ENCODE data around the gene PRCC. TPM values are rescaled to one million over a fixed set of nuclear protein-coding genes. Genes with fewer than 3 reads are reported as not detected.

Gene PRCC
- total and polyA plus RNA-seq, 2 of the 4 experiments (the other 2 are of a cell fraction) = 10.6 to 59.6 TPM

- no peak for TF ChIP-seq MAFK (IDR thresholded peaks at IDR 0.05; ENCODE audit: low read depth, low read length)
Observed at GRCh38 chr1:156768610-156769295, 1.4 kb downstream of the PRCC start (continued).

- H3K18ac ChIP-seq (ENCODE audit: low read depth, low read length) = no peak overlapping the region
- ATAC-seq (ENCODE audit: low read depth) = no peak
- no peak overlapping the region for H2BK120ac ChIP-seq (ENCODE audit: low read depth, low read length)
- no peak overlapping the region for H2BK15ac ChIP-seq (ENCODE audit: low read depth, low read length)
- peaks cover 13% of the 10 kb centered on the region for H3K9me1 ChIP-seq (ENCODE audit: insufficient read depth, low read length)
- H4K20me1 ChIP-seq (ENCODE audit: insufficient read depth, low read length) = peaks cover 72% of the 10 kb centered on the region
- no peak overlapping the region for H4K8ac ChIP-seq (ENCODE audit: low read depth in 2 of 2, low read length in 2 of 2)
- no peak overlapping the region for H3K56ac ChIP-seq (ENCODE audit: extremely low read depth, insufficient read depth, low read length)
- dilution Hi-C loops (cut with HindIII; ENCODE audit: low sequenced_read_pairs, unreplicated experiment) (no loop called here), in situ Hi-C loops (cut with MboI; ENCODE audit: low sequenced_read_pairs) (no loop called here), intact Hi-C loops (cut with micrococcal nuclease) (no loop called here)
- peaks cover 2% of the 10 kb centered on the region; the same call in 1 of the 2 replicates for H3K36me3 ChIP-seq (ENCODE audit: control insufficient read depth, insufficient read depth, low read length)
- ChIA-PET CTCF (interaction anchor here (0.7 to 2.1 kb wide), 2 partner anchors 9 to 86 kb away, joined by 3 to 6 read pairs; no protein-coding TSS in a partner anchor), POLR2A (ENCODE audit: unreplicated experiment) (no interaction called here)
- no TSS peak for BruUV-seq (replicated peaks)
- no peak overlapping the region for H3K27ac ChIP-seq (ENCODE audit: insufficient read depth, low read length)
- no peak overlapping the region for H4K5ac ChIP-seq (ENCODE audit: low read depth, low read length)
- no CpG with 5 or more reads among the region's 3 CpGs for WGBS, 2 experiments (ENCODE audit: extremely low coverage in 2 of 2, insufficient read length in 1 of 2)
- peaks cover 12 to 73% of the 10 kb centered on the region in 2 experiments for H3K79me1 ChIP-seq (ENCODE audit: low read depth in 1 of 2, low read length in 2 of 2)
- H2AK9ac ChIP-seq (replicated peaks; ENCODE audit: low read depth, low read length, poor library complexity) = no peak overlapping the region
- no peaks in the 10 kb centered on the region for H3K27me3 ChIP-seq (ENCODE audit: control insufficient read depth, insufficient read depth, low read length)
- H3K4ac ChIP-seq (ENCODE audit: low read depth, low read length) = no peak overlapping the region
- H2BK5ac ChIP-seq (ENCODE audit: low read depth, low read length, poor library complexity, severe bottlenecking) = no peak overlapping the region
- no peak overlapping the region for H2BK20ac ChIP-seq (ENCODE audit: low read depth, low read length)
- H3K9ac ChIP-seq (ENCODE audit: low read depth, low read length) = no peak overlapping the region
- no peak overlapping the region for H3K23ac ChIP-seq (ENCODE audit: low read depth, low read length)
- H3K4me2 ChIP-seq (ENCODE audit: low read depth, low read length) = no peak overlapping the region
- H2AK5ac ChIP-seq (ENCODE audit: low read depth, low read length) = no peak overlapping the region
- DNase-seq = no peak
- H4K91ac ChIP-seq (ENCODE audit: insufficient read depth, low read depth, low read length) = no peak overlapping the region
- no peak overlapping the region for H3K14ac ChIP-seq (replicated peaks; ENCODE audit: low read depth, low read length)
- H3K4me1 ChIP-seq (ENCODE audit: control insufficient read depth, insufficient read depth, low read length) = peaks cover 3% of the 10 kb centered on the region
- H3K9me3 ChIP-seq (ENCODE audit: control insufficient read depth, insufficient read depth, low read length) = no peaks in the 10 kb centered on the region
- no peak overlapping the region for H3K4me3 ChIP-seq (ENCODE audit: insufficient read depth, low read depth, low read length)
- H2AFZ ChIP-seq (replicated peaks; ENCODE audit: low read length, poor library complexity) = no peak overlapping the region
- TF ChIP-seq POLR2A (IDR thresholded peaks at IDR 0.05; ENCODE audit: low read depth, low read length) (no peak), MXI1 (IDR thresholded peaks at IDR 0.05; ENCODE audit: borderline replicate concordance, low read depth, low read length) (no peak), SMC3 (IDR thresholded peaks at IDR 0.05; ENCODE audit: low read depth, low read length) (no peak), RCOR1 (IDR thresholded peaks at IDR 0.05; ENCODE audit: insufficient replicate concordance, low read length) (no peak), RFX5 (IDR thresholded peaks at IDR 0.05; ENCODE audit: low read depth, low read length) (no peak), ELK1 (IDR thresholded peaks at IDR 0.05; ENCODE audit: borderline replicate concordance, low read depth, low read length) (no peak), CHD1 (IDR thresholded peaks at IDR 0.05; ENCODE audit: low read depth, low read length) (no peak), CEBPB (IDR thresholded peaks at IDR 0.05; ENCODE audit: low read depth, low read length) (no peak), NFE2L2 (IDR thresholded peaks at IDR 0.05; ENCODE audit: low read depth, low read length) (no peak), MAFK (IDR thresholded peaks at IDR 0.05; ENCODE audit: low read depth, low read length) (no peak), BHLHE40 (IDR thresholded peaks at IDR 0.05; ENCODE audit: low read depth, low read length) (no peak), FOS (IDR thresholded peaks at IDR 0.05; ENCODE audit: low read depth, low read length) (no peak), CTCF (conservative IDR thresholded peaks at IDR 0.05; ENCODE audit: low read depth, low read length) (no peak), RAD21 (IDR thresholded peaks at IDR 0.05; ENCODE audit: low read length) (no peak)
Observed at GRCh38 chr1:156772222-156772621, 4.9 kb downstream of the PRCC start.

All from IMR-90 (cell line).